CD14-positive monocyte (primary cell): ENCODE results near the gene EDC3. TPM values are rescaled to one million over a fixed set of nuclear protein-coding genes. Genes with fewer than 3 reads are reported as not detected.

ENCODE experiments used
- DNase-seq, 3 donors: peaks; one replicate each; pipeline ENCODE4 v3.0.0-alpha.2; 2011 to 2022
- H2AFZ ChIP-seq: 2 replicates; pipeline ENCODE4 v1.6.0; 2012; ENCODE audit warnings: mild to moderate bottlenecking, low read depth, low read length, inconsistent platforms; ENCODE audit not compliant: insufficient read depth, poor library complexity, severe bottlenecking
- H3K27ac ChIP-seq, 2 donors: 1 replicate in 1 of 2; 2 replicates in 1 of 2; pipeline ENCODE4 v1.5.1; 2012 to 2013; ENCODE audit warnings: low read length in 2 of 2, control low read depth in 1 of 2, inconsistent platforms in 1 of 2, low read depth in 1 of 2, mild to moderate bottlenecking in 1 of 2
- H3K27me3 ChIP-seq, 2 donors: one replicate each; pipeline versions ENCODE4 v1.6.0 to v1.6.1; 2011 to 2013; ENCODE audit warnings: low read length in 2 of 2; ENCODE audit not compliant: control insufficient read depth in 2 of 2, insufficient read depth in 2 of 2
- H3K36me3 ChIP-seq, 2 donors: replicated peaks in 1 of 2; 1 replicate in 1 of 2; 2 replicates in 1 of 2; pipeline versions ENCODE4 v1.5.1 to v1.6.1; 2012 to 2013; ENCODE audit warnings: low read length in 2 of 2, control low read depth in 1 of 2, inconsistent platforms in 1 of 2, mild to moderate bottlenecking in 1 of 2; ENCODE audit not compliant: insufficient read depth in 2 of 2, control insufficient read depth in 1 of 2
- H3K4me1 ChIP-seq, 2 donors: 1 replicate in 1 of 2; 2 replicates in 1 of 2; pipeline versions ENCODE4 v1.5.1 to v1.6.1; 2012 to 2013; ENCODE audit warnings: low read length in 2 of 2, control low read depth in 1 of 2, inconsistent platforms in 1 of 2, mild to moderate bottlenecking in 1 of 2, moderate library complexity in 1 of 2; ENCODE audit not compliant: insufficient read depth in 2 of 2, control insufficient read depth in 1 of 2
- H3K4me2 ChIP-seq: replicated peaks from 2 replicates; pipeline ENCODE3; 2012; ENCODE audit warnings: low read length, moderate library complexity, mild to moderate bottlenecking; ENCODE audit not compliant: poor library complexity, severe bottlenecking; ENCODE audit errors: extremely low read depth
- H3K4me3 ChIP-seq, 3 experiments: fragments of 200-600 bp in 1 of 3; sonication (generic) in 1 of 3; replicated peaks in 1 of 3; 1 replicate in 2 of 3; 2 replicates in 1 of 3; pipeline ENCODE4 v1.5.1; 2011 to 2013; ENCODE audit warnings: low read length in 3 of 3, mild to moderate bottlenecking in 3 of 3, control low read depth in 2 of 3, low read depth in 2 of 3, inconsistent platforms in 1 of 3, moderate library complexity in 1 of 3
- H3K79me2 ChIP-seq: 2 replicates; pipeline ENCODE4 v1.6.0; 2012; ENCODE audit warnings: mild to moderate bottlenecking, control low read depth, inconsistent platforms, low read length, moderate library complexity; ENCODE audit not compliant: insufficient read depth
- H3K9ac ChIP-seq: 2 replicates; pipeline ENCODE4 v1.6.0; 2017; ENCODE audit warnings: low read length, mild to moderate bottlenecking; ENCODE audit not compliant: insufficient read depth, poor library complexity, severe bottlenecking
- H3K9me3 ChIP-seq, 2 donors: replicated peaks in 1 of 2; 1 replicate in 1 of 2; 2 replicates in 1 of 2; pipeline versions ENCODE4 v1.5.1 to v1.6.1; 2012 to 2013; ENCODE audit warnings: low read length in 2 of 2, control low read depth in 1 of 2; ENCODE audit not compliant: control insufficient read depth in 1 of 2, insufficient read depth in 1 of 2
- H4K20me1 ChIP-seq: 2 replicates; pipeline ENCODE4 v1.6.0; 2012; ENCODE audit warnings: mild to moderate bottlenecking, low read length, control low read depth, moderate library complexity; ENCODE audit not compliant: insufficient read depth
- H3K27ac Mint-ChIP-seq, 7 donors: one replicate each; pipeline ENCODE4 v1.8.0; 2020; ENCODE audit warnings: mild to moderate bottlenecking in 7 of 7, mixed read lengths in 7 of 7, moderate library complexity in 6 of 7, inconsistent platforms in 2 of 7
- H3K27me3 Mint-ChIP-seq, 3 donors: one replicate each; pipeline ENCODE4 v1.8.0; 2021 to 2022; ENCODE audit warnings: low read depth in 3 of 3, mild to moderate bottlenecking in 3 of 3, mixed read lengths in 3 of 3, moderate library complexity in 3 of 3, inconsistent platforms in 1 of 3
- H3K36me3 Mint-ChIP-seq, 2 donors: one replicate each; pipeline ENCODE4 v1.8.0; 2020; ENCODE audit warnings: mixed read lengths in 2 of 2, inconsistent platforms in 1 of 2, mild to moderate bottlenecking in 1 of 2
- H3K4me1 Mint-ChIP-seq: one replicate; pipeline ENCODE4 v1.8.0; 2020; ENCODE audit warnings: mild to moderate bottlenecking, mixed read lengths
- H3K4me3 Mint-ChIP-seq, 2 donors: one replicate each; pipeline ENCODE4 v1.8.0; 2020; ENCODE audit warnings: mild to moderate bottlenecking in 2 of 2, mixed read lengths in 2 of 2, moderate library complexity in 1 of 2
- H3K9me3 Mint-ChIP-seq, 7 donors: one replicate each; pipeline ENCODE4 v1.8.0; 2020 to 2022; ENCODE audit warnings: mixed read lengths in 7 of 7, mild to moderate bottlenecking in 6 of 7, moderate library complexity in 6 of 7, inconsistent platforms in 2 of 7
- WGBS: methylation state at CpG from one replicate; pipeline ENCODE4 v1.1.5; 2013; ENCODE audit warnings: missing lambda C conversion rate; ENCODE audit not compliant: insufficient coverage; 5-methylcytosine and 5-hydroxymethylcytosine counted together
- intact Hi-C, 2 donors: fragments of 100-400 bp; cut with micrococcal nuclease; formaldehyde crosslinking; loops; one replicate each; pipeline versions ENCODE4 v1.15.0 to v1.15.1; 2023
- polyA plus RNA-seq, 3 donors: library from polyadenylated mRNA; depleted of rRNA in 1 of 3; unstranded in 2 of 3; stranded (reverse) in 1 of 3; fragments of 300-500 nt in 2 of 3; fragments of >200 nt in 1 of 3; fragmentation: Illumina TruSeq in 2 of 3; gene quantifications; 1 replicate in 2 of 3; 2 replicates in 1 of 3; pipeline ENCODE4 v1.2.3, GENCODE V29; 2012 to 2021
- TF ChIP-seq, protein P1 (sequence below): fragments of 200-600 bp; IDR thresholded peaks from one replicate; pipeline ENCODE4 v1.8.0; 2022; ENCODE audit warnings: antibody characterized with exemption, mild to moderate bottlenecking

The EDC3 gene
- polyA plus RNA-seq, 3 donors: 10.0 to 14.9 (median 10.5) TPM

GRCh38 chr15:74631408-74631807 is 64.4 kb downstream of the EDC3 start:
- TF ChIP-seq, protein P1, sequence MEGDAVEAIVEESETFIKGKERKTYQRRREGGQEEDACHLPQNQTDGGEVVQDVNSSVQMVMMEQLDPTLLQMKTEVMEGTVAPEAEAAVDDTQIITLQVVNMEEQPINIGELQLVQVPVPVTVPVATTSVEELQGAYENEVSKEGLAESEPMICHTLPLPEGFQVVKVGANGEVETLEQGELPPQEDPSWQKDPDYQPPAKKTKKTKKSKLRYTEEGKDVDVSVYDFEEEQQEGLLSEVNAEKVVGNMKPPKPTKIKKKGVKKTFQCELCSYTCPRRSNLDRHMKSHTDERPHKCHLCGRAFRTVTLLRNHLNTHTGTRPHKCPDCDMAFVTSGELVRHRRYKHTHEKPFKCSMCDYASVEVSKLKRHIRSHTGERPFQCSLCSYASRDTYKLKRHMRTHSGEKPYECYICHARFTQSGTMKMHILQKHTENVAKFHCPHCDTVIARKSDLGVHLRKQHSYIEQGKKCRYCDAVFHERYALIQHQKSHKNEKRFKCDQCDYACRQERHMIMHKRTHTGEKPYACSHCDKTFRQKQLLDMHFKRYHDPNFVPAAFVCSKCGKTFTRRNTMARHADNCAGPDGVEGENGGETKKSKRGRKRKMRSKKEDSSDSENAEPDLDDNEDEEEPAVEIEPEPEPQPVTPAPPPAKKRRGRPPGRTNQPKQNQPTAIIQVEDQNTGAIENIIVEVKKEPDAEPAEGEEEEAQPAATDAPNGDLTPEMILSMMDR: no peak
- intact Hi-C loops: loop anchor here (5.0 to 10.0 kb wide), 2 partner anchors 173 to 259 kb away; no protein-coding TSS in a partner anchor
- H3K9me3 Mint-ChIP-seq: no peaks in the 10 kb centered on the region
- H3K27ac ChIP-seq: peak overlapping the region in 1 of 2 donors; percentile 28
- no peak for DNase-seq
- H3K27me3 Mint-ChIP-seq: no peaks in the 10 kb centered on the region
- H3K79me2 ChIP-seq: no peaks in the 10 kb centered on the region
- H3K9me3 ChIP-seq: no peaks in the 10 kb centered on the region
- H3K4me2 ChIP-seq: no peak overlapping the region
- no peak overlapping the region for H3K4me3 Mint-ChIP-seq
- peaks cover 95% of the 10 kb centered on the region for H4K20me1 ChIP-seq
- peak overlapping the region in 4 of 7 donors; percentile 55 to 70 (median 59) for H3K27ac Mint-ChIP-seq
- WGBS: 82% methylated on average over 3 of the region's 3 CpGs
- no peak overlapping the region for H3K4me3 ChIP-seq
- no peak overlapping the region for H2AFZ ChIP-seq
- H3K4me1 Mint-ChIP-seq: peaks cover 5% of the 10 kb centered on the region
- H3K36me3 Mint-ChIP-seq: peaks cover 80 to 95% of the 10 kb centered on the region in 2 donors
- peaks cover 96 to 100% of the 10 kb centered on the region in 2 donors for H3K36me3 ChIP-seq
- no peak overlapping the region for H3K9ac ChIP-seq
- H3K27me3 ChIP-seq: no peaks in the 10 kb centered on the region
- H3K4me1 ChIP-seq: no peaks in the 10 kb centered on the region

DNA sequence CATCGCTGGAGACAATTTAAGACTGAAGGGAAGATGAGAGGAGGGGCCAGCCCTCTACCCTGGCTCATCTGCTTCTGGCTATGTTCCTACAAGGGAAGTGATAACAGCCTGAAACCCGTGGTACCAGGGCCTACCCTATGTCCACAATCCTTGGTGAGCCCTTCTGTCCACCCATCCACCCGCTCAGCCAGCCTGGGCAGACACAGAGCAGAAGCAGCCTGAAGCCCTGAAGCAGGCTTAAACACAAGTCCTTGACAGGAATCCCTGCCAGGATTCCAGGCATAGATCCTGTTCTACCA is 64.8 kb downstream of the EDC3 start:
- intact Hi-C loops: loop anchor here (5.0 to 10.0 kb wide), 2 partner anchors 174 to 259 kb away; no protein-coding TSS in a partner anchor
- H3K27ac Mint-ChIP-seq: peak overlapping the region in 3 of 7 donors; percentile 59 to 70 (median 59)
- no peaks in the 10 kb centered on the region for H3K27me3 Mint-ChIP-seq
- Histone ChIP-seq H3K4me3 (no peak overlapping the region), H3K27ac (peak overlapping the region in 1 of 2 donors; percentile 28), H3K36me3 (peaks cover 96 to 100% of the 10 kb centered on the region in 2 donors), H3K4me1 (no peaks in the 10 kb centered on the region), H3K9me3 (no peaks in the 10 kb centered on the region), H3K4me2 (no peak overlapping the region), H3K79me2 (no peaks in the 10 kb centered on the region), H3K9ac (no peak overlapping the region), H3K27me3 (no peaks in the 10 kb centered on the region), H4K20me1 (peaks cover 97% of the 10 kb centered on the region), H2AFZ (no peak overlapping the region)
- WGBS: 87% methylated on average over 2 of the region's 3 CpGs
- no peaks in the 10 kb centered on the region for H3K9me3 Mint-ChIP-seq
- peaks cover 80 to 95% of the 10 kb centered on the region in 2 donors for H3K36me3 Mint-ChIP-seq
- no peak overlapping the region for H3K4me3 Mint-ChIP-seq
- TF ChIP-seq, protein P1: no peak
- H3K4me1 Mint-ChIP-seq: peaks cover 6% of the 10 kb centered on the region
- no peak for DNase-seq
